ENCODE measurements around the gene CYFIP1.

The CYFIP1 gene

GRCh38 chr15:22968366-22968765 lies 11.8 kb downstream of the CYFIP1 start:
- DNase-seq (ENCODE audit: low read depth): no peak

GRCh38 chr15:22967084-22967770 lies 12.9 kb downstream of the CYFIP1 start:
- no peak for DNase-seq (ENCODE audit: low read depth)

GRCh38 chr15:22966321-22967083 lies 13.7 kb downstream of the CYFIP1 start:
- DNase-seq (ENCODE audit: low read depth): no peak

- no peak for DNase-seq (ENCODE audit: low read depth)
These were observed 16.5 kb downstream of the CYFIP1 start for GRCh38 chr15:22963641-22964040.

GRCh38 chr15:22962611-22963010 lies 17.6 kb downstream of the CYFIP1 start:
- no peak for DNase-seq (ENCODE audit: low read depth)

- no peak for DNase-seq (ENCODE audit: low read depth)
These were observed 18.4 kb downstream of the CYFIP1 start for GRCh38 chr15:22961762-22962161.

GRCh38 chr15:22960556-22960955 lies 19.6 kb downstream of the CYFIP1 start:
- DNase-seq (ENCODE audit: low read depth): no peak

GRCh38 chr15:22960126-22960525 lies 20.0 kb downstream of the CYFIP1 start:
- DNase-seq (ENCODE audit: low read depth): no peak

- DNase-seq (ENCODE audit: low read depth): no peak
These were observed 20.7 kb downstream of the CYFIP1 start for GRCh38 chr15:22959321-22960101.

- no peak for DNase-seq (ENCODE audit: low read depth)
These were observed 21.5 kb downstream of the CYFIP1 start for GRCh38 chr15:22958487-22959280.

- no peak for DNase-seq (ENCODE audit: low read depth)
These were observed 23.2 kb downstream of the CYFIP1 start for GRCh38 chr15:22956978-22957260.

GRCh38 chr15:22956257-22956977 lies 23.8 kb downstream of the CYFIP1 start:
- no peak for DNase-seq (ENCODE audit: low read depth)

GRCh38 chr15:22955544-22956119 lies 24.5 kb downstream of the CYFIP1 start:
- no peak for DNase-seq (ENCODE audit: low read depth)

- DNase-seq (ENCODE audit: low read depth): no peak
These were observed 25.2 kb downstream of the CYFIP1 start for GRCh38 chr15:22954798-22955543.

- DNase-seq (ENCODE audit: low read depth): no peak
These were observed 25.8 kb downstream of the CYFIP1 start for GRCh38 chr15:22954326-22954725.

- no peak for DNase-seq (ENCODE audit: low read depth)
These were observed 27.2 kb downstream of the CYFIP1 start for GRCh38 chr15:22952796-22953579.

GRCh38 chr15:22951381-22952280 lies 28.5 kb downstream of the CYFIP1 start:
- no peak for DNase-seq (ENCODE audit: low read depth)

- DNase-seq (ENCODE audit: low read depth): no peak
These were observed 29.2 kb downstream of the CYFIP1 start for GRCh38 chr15:22951031-22951380.

Data from activated T-helper 9 cell treated with anti-CD3 and anti-CD28 coated beads, Interleukin-2, amount 50 U/mL, for 16 hours (primary cell).